ENCODE results near the gene EIF1AD. TPM values are rescaled to one million over a fixed set of nuclear protein-coding genes. Genes with fewer than 3 reads are reported as not detected.

Gene EIF1AD
- total RNA-seq, 1 donor from 2014 or later = 34.0 TPM

GRCh38 chr11:65960824-65961266, 41.1 kb downstream of the EIF1AD start:
- H3K9me3 Mint-ChIP-seq = no peaks in the 10 kb centered on the region
- H3K4me1 Mint-ChIP-seq = peaks cover 19% of the 10 kb centered on the region
- peaks cover 7% of the 10 kb centered on the region for H3K36me3 Mint-ChIP-seq
- peaks cover 2% of the 10 kb centered on the region for H3K27me3 Mint-ChIP-seq (ENCODE audit: low read depth)
- no peak for DNase-seq (ENCODE audit: low spot score in 2 of 2, unreplicated experiment in 2 of 2)
- peak overlapping the region; percentile 96 for H3K4me3 Mint-ChIP-seq
- TF ChIP-seq, protein P1, sequence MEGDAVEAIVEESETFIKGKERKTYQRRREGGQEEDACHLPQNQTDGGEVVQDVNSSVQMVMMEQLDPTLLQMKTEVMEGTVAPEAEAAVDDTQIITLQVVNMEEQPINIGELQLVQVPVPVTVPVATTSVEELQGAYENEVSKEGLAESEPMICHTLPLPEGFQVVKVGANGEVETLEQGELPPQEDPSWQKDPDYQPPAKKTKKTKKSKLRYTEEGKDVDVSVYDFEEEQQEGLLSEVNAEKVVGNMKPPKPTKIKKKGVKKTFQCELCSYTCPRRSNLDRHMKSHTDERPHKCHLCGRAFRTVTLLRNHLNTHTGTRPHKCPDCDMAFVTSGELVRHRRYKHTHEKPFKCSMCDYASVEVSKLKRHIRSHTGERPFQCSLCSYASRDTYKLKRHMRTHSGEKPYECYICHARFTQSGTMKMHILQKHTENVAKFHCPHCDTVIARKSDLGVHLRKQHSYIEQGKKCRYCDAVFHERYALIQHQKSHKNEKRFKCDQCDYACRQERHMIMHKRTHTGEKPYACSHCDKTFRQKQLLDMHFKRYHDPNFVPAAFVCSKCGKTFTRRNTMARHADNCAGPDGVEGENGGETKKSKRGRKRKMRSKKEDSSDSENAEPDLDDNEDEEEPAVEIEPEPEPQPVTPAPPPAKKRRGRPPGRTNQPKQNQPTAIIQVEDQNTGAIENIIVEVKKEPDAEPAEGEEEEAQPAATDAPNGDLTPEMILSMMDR (IDR thresholded peaks at IDR 0.05; ENCODE audit: unreplicated experiment) = no peak
- H3K27ac Mint-ChIP-seq = peak overlapping the region; percentile 99

DNA sequence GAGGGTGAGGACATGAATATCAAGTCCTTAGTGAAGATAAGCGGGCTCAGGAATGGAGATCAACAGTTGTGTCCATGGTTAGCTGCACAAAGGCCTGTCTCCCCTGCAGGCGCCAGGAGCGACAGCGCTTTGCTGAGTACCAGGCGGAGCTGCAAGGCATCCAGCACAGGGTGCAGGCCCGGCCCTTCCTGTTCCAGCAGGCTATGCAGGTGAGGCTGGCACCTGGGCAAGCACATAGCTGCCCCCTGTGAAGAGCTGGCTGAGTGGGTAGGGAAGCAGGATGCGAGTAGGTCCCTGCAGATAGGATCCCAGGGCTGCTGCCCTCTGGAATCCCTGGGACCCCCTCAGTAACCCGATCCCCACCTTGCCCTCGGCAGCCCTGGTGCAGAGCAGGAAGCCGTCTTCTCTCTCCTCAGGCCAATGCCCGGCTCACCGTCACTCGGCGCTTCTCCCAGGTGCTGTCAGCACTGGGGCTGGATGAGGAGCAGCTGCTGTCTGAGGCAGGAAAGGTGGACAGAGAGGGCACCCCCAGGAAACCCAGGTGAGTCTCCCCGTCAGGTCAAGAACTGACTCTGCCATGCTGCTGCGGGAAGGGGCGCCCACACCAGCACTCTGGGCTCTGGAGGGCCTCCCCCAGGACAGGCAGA, 43.1 kb downstream of the EIF1AD start:
- no peaks in the 10 kb centered on the region for H3K9me3 Mint-ChIP-seq
- DNase-seq (ENCODE audit: low spot score in 2 of 2, unreplicated experiment in 2 of 2) = no peak
- H3K27me3 Mint-ChIP-seq (ENCODE audit: low read depth) = peaks cover 2% of the 10 kb centered on the region
- peaks cover 18% of the 10 kb centered on the region for H3K4me1 Mint-ChIP-seq
- no peak overlapping the region for H3K4me3 Mint-ChIP-seq
- no peak overlapping the region for H3K27ac Mint-ChIP-seq
- no peaks in the 10 kb centered on the region for H3K36me3 Mint-ChIP-seq
- TF ChIP-seq, protein P1 (IDR thresholded peaks at IDR 0.05; ENCODE audit: unreplicated experiment) = no peak

- peaks cover 15% of the 10 kb centered on the region for H3K4me1 Mint-ChIP-seq
- peaks cover 2% of the 10 kb centered on the region for H3K27me3 Mint-ChIP-seq (ENCODE audit: low read depth)
- no peaks in the 10 kb centered on the region for H3K36me3 Mint-ChIP-seq
- H3K27ac Mint-ChIP-seq = no peak overlapping the region
- no peaks in the 10 kb centered on the region for H3K9me3 Mint-ChIP-seq
- TF ChIP-seq, protein P1 (IDR thresholded peaks at IDR 0.05; ENCODE audit: unreplicated experiment) = no peak
- DNase-seq (ENCODE audit: low spot score in 2 of 2, unreplicated experiment in 2 of 2) = no peak
- no peak overlapping the region for H3K4me3 Mint-ChIP-seq
Observed at GRCh38 chr11:65958291-65958690, 43.7 kb downstream of the EIF1AD start.

GRCh38 chr11:65954771-65955170, 47.2 kb downstream of the EIF1AD start:
- Mint-ChIP-seq H3K27me3 (ENCODE audit: low read depth) (peaks cover 2% of the 10 kb centered on the region), H3K4me3 (no peak overlapping the region), H3K27ac (peak overlapping the region; percentile 43)

DNA sequence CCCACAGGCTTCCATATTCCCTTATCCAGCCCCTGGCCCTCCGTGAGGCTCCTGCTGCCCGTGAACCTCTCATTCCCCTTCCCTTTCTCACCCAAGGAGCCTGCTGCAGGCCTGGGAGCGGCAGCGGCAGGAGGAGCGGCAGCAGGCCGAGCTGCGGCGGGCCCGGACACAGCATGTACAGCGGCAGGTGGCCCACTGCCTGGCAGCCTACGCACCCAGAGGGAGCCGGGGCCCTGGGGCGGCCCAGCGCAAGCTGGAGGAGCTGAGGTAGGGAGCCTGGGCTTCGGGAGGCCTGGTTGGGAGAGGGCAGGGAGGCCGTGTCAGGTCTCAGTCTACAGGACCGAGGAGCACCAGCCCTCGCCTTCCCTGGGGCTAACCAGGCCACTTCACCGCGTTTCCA, 48.5 kb downstream of the EIF1AD start:
- no peak overlapping the region for H3K4me3 Mint-ChIP-seq
- H3K27ac Mint-ChIP-seq = no peak overlapping the region
- DNase-seq (ENCODE audit: low spot score in 2 of 2, unreplicated experiment in 2 of 2) = no peak
- no peaks in the 10 kb centered on the region for H3K36me3 Mint-ChIP-seq
- TF ChIP-seq, protein P1 (IDR thresholded peaks at IDR 0.05; ENCODE audit: unreplicated experiment) = no peak
- peaks cover 2% of the 10 kb centered on the region for H3K4me1 Mint-ChIP-seq
- H3K27me3 Mint-ChIP-seq (ENCODE audit: low read depth) = peaks cover 4% of the 10 kb centered on the region
- H3K9me3 Mint-ChIP-seq = no peaks in the 10 kb centered on the region

More at GRCh38 chr11:65954771-65955170, 47.2 kb downstream of the EIF1AD start:
- H3K9me3 Mint-ChIP-seq = no peaks in the 10 kb centered on the region
- H3K36me3 Mint-ChIP-seq = no peaks in the 10 kb centered on the region
- no peak for DNase-seq (ENCODE audit: low spot score in 2 of 2, unreplicated experiment in 2 of 2)
- TF ChIP-seq, protein P1 (IDR thresholded peaks at IDR 0.05; ENCODE audit: unreplicated experiment) = no peak
- H3K4me1 Mint-ChIP-seq = peaks cover 2% of the 10 kb centered on the region

Measured in mesothelial cell of epicardium (in vitro differentiated cells).